Brain pericyte (primary cell): ENCODE measurements around the gene MALAT1.
"Not testable (repeated sequence)": the region's sequence is repeated elsewhere in the genome, so short reads cannot be mapped to it uniquely, and the experiment has no call there.

Experiments used
- DNase-seq: peaks from one replicate; pipeline ENCODE4 v3.0.0-alpha.2; 2012; ENCODE audit warnings: low read depth, low spot score

The MALAT1 gene

GRCh38 chr11:65522718-65523630 lies 24.1 kb downstream of the MALAT1 start:
- DNase-seq = not testable (repeated sequence)

- not testable (repeated sequence) for DNase-seq
Observed at GRCh38 chr11:65523631-65523968, 24.8 kb downstream of the MALAT1 start.

GRCh38 chr11:65524014-65524740 lies 25.3 kb downstream of the MALAT1 start:
- DNase-seq = no peak

- DNase-seq = no peak
Observed at GRCh38 chr11:65524741-65525545, 26.1 kb downstream of the MALAT1 start, which contains the start of gene SCYL1. TSS of gene SCYL1 (plus strand) at chr11:65525083. CDS start at chr11:65525154, 71 bp downstream.

- no peak for DNase-seq
Observed at GRCh38 chr11:65525546-65526480, 27.0 kb downstream of the MALAT1 start.

GRCh38 chr11:65526744-65527143 lies 27.9 kb downstream of the MALAT1 start:
- no peak for DNase-seq

- no peak for DNase-seq
Observed at GRCh38 chr11:65528819-65529350, 30.0 kb downstream of the MALAT1 start.

- no peak for DNase-seq
Observed at GRCh38 chr11:65529475-65530156, 30.8 kb downstream of the MALAT1 start.

- no peak for DNase-seq
Observed at GRCh38 chr11:65530157-65530496, 31.3 kb downstream of the MALAT1 start.

GRCh38 chr11:65532388-65533064 lies 33.7 kb downstream of the MALAT1 start:
- no peak for DNase-seq

- no peak for DNase-seq
Observed at GRCh38 chr11:65535102-65535501, 36.3 kb downstream of the MALAT1 start.

GRCh38 chr11:65536412-65537295 lies 37.8 kb downstream of the MALAT1 start:
- no peak for DNase-seq

GRCh38 chr11:65537296-65537597 lies 38.4 kb downstream of the MALAT1 start:
- no peak for DNase-seq

GRCh38 chr11:65537620-65538231 lies 38.9 kb downstream of the MALAT1 start:
- no peak for DNase-seq

GRCh38 chr11:65538232-65538914 lies 39.5 kb downstream of the MALAT1 start:
- no peak for DNase-seq

GRCh38 chr11:65538915-65539743 lies 40.3 kb downstream of the MALAT1 start:
- DNase-seq = no peak
